GM12892 (cell line): ENCODE results near the gene YARS1.

ENCODE experiments used
- POLR2A ChIP-seq: IDR thresholded peaks from 2 replicates; pipeline ENCODE4 v1.6.1; 2011; ENCODE audit warnings: low read depth, low read length, control low read depth
- POLR2AphosphoS5 ChIP-seq: IDR thresholded peaks from 2 replicates; pipeline ENCODE4 v1.6.1; 2011; ENCODE audit warnings: low read depth, low read length, control low read depth
- TAF1 ChIP-seq: IDR thresholded peaks from 2 replicates; pipeline ENCODE4 v1.6.1; 2011; ENCODE audit warnings: low read depth, mild to moderate bottlenecking, control low read depth, low read length, borderline replicate concordance

DNA sequence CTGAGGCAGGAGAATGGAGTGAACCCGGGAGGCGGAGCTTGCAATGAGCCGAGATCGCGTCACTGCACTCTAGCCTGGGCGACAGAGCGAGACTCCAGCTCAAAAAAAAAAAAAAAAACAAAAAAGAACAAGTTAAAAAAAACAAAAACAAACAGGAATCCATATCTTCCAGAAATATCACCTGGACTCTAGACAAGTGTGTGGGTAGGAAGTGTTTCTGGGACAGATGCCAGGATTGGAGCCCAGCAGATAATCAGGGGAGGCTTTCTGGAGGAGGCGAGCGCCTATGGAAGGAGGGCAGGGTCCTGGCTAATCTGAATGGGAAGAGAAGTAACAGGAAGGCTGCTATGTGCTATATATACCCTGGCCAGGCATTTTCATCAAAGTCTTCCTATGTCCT is 71.0 kb downstream of the YARS1 start:
- TF ChIP-seq POLR2A (no peak), POLR2AphosphoS5 (no peak), TAF1 (no peak)
